HuH-7.5 (cell line): ENCODE measurements around the gene ARAP2.
"Not testable (repeated sequence)": the region's sequence is repeated elsewhere in the genome, so short reads cannot be mapped to it uniquely, and the experiment has no call there.

Experiments used
- DNase-seq: peaks from one replicate; pipeline ENCODE4 v3.0.0; 2011; ENCODE audit warnings: low spot score

Gene ARAP2

GRCh38 chr4:36183665-36184393 is 60.5 kb downstream of the ARAP2 start:
- DNase-seq: no peak

GRCh38 chr4:36183232-36183631 is 61.1 kb downstream of the ARAP2 start:
- DNase-seq: no peak

GRCh38 chr4:36182315-36182714 is 62.0 kb downstream of the ARAP2 start:
- DNase-seq: not testable (repeated sequence)

DNA sequence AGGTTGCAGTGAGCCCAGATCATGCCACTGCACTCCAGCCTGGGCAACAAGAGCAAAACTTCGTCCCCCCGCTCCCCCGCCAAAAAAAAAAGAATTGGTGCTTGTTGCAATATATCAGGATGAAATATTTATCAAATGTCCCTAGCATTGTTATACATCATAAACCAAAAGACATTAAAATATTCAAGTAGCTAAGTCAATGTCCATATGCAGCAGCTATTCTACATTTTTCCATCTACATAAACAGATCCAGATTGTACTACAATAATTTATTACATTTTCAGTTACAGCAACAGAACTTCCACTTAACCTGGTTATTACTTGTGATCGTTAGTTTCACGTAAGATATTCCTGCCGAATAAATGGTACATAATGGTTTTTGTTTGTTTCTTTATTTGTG is 64.1 kb downstream of the ARAP2 start:
- no peak for DNase-seq

GRCh38 chr4:36178484-36178883 is 65.8 kb downstream of the ARAP2 start:
- DNase-seq: no peak

GRCh38 chr4:36177946-36178345 is 66.4 kb downstream of the ARAP2 start:
- no peak for DNase-seq

- DNase-seq: no peak
Observed at GRCh38 chr4:36174570-36174969, 69.7 kb downstream of the ARAP2 start.

- no peak for DNase-seq
Observed at GRCh38 chr4:36173905-36174304, 70.4 kb downstream of the ARAP2 start.

DNA sequence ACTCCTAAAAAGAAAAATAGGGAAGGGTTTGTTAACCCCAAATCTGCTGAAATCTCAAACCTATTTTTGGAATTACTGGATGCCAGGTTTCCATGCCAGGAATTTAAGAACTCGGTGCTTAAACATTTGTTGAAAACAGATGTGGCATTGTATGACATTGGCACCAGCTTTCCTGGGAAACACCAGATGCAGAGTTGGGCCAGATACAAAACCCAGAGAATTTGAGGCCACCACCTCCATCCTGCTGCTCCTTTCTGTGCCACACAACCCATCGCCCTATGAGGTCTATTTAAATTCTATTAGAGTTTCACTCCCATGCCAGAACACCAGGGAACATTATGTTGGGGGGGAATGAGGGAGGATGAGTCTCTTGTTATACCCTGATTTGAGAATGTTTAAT is 71.7 kb downstream of the ARAP2 start:
- no peak for DNase-seq

DNA sequence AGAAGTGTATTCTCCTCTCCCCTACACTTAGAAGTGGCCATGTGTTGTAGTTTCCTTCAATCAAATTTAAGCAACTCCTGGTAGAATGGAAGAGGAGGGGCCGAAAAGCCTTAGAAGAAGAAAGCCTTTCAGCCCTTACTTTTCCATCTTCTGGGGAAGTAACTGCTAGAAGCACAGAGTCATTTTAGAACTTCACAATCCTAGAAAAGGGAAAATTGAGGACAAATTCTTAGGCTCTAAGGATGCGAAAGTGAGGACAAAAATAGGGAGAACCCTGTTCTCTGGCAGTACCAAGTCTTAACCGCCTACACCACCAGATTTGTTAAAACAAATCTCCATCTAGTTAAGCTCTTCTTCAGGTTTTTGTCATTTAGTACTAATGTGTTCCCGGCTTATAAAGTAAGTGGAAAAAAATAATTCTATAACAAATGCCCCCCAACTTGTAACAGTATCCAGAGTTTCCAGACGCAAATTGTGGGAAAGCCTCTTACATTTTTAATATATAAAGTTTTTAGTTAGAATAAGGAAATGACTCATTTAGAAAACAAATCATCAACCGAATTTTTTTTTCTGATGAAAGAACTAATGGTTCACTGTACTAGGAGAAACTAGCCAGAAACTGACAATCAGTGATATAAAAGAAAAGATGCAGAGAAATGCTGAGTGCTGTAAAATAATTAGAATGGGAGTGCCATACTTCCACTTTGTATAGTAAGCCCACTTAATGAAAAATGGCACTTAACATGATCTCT is 76.0 kb downstream of the ARAP2 start:
- no peak for DNase-seq

DNA sequence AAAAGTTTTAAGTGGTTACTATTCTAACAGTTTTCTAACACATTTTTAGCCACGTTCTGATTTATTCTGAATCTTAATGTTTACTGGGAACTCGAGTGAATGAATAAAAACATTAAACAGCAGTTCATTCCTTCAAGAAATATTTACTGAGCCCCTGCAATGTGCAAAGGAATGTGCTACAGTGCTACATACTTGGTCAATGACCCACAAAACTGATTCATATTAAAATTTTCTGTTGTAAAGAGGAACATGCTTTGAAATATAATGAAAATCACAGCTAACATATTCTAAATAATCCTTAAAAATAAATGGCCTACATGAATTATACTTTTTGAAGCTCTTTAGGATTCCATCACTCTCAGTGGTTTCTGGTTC is 78.7 kb downstream of the ARAP2 start:
- DNase-seq: no peak

- DNase-seq: no peak
Observed at GRCh38 chr4:36164900-36165630, 79.2 kb downstream of the ARAP2 start.

DNA sequence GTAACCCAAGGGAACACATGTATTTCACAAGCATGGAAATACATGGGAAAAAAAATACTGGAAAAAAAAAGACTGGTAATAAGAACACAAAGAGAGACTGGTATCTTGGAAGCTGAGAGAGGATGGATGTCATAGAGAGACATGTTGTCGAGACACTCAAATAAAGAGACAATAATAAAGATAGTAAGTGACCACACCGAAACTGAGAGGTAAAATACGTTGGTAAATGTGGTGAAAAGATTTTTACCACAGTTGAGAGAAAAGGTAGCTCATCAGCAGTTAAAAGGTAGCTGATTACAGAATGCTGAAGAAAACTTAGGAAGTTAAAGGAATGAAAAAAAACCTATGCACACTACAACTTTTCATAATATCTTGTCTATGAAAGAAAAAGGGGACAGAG is 81.1 kb downstream of the ARAP2 start:
- DNase-seq: no peak

GRCh38 chr4:36159208-36159607 is 85.1 kb downstream of the ARAP2 start:
- DNase-seq: no peak

DNA sequence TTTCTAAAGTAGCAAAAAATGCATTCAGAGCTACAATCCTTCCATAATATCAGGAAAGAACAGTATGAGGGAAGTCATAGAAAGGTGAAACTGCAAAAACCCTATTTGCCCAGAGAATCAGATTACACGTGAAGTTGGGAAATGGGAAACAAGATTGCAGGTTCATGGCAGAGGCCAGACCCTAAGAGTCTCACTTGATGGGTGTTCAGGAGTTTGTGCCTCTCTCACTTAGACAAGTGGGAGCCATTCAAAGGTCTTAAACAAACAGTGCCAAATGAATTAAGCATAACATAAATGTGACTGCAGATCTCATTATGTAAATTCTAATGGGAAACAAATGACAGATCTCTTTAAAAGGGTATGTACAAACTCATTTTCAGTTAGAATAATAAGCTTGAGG is 91.6 kb downstream of the ARAP2 start:
- DNase-seq: no peak

DNA sequence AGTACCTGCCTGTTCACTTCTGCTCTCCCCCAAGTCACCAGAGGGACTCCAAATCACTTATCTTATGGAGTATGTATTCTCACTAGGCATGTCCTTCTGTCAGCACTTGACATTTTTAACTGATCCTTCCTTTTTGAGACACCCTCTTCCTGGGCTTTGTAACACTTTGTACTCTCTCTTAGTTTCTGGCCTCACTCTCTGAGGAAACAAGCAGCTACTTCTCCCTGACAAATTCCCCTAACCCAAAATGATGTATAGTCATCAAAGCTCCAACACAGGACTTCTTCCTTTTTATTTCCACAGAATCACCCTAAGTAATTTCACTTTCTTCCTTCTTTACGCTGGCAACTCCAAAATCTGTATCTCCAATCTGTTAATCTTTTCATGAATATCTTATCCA is 101.8 kb downstream of the ARAP2 start:
- DNase-seq: no peak

GRCh38 chr4:36141186-36141585 is 103.1 kb downstream of the ARAP2 start:
- no peak for DNase-seq

DNA sequence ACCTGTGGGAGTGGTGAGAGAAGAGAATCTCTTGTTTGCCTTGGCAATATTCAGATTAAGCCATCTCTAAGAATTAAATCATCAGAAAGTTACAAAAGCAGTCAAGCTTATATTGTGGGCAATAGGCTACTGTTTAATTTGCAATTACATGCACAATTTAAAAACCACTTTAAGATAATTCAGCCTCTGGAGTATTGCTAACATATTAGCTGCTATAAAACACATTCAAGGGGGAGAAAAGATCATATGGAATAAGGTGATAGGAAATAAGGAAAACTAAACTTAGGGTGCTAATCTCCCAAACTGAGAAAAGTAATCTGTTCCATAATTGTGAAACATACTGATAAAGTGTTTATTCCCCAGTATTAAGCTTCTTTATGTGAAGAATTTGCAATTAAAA is 103.9 kb downstream of the ARAP2 start:
- no peak for DNase-seq

GRCh38 chr4:36138220-36138619 is 106.1 kb downstream of the ARAP2 start:
- DNase-seq: no peak

GRCh38 chr4:36137336-36137735 is 107.0 kb downstream of the ARAP2 start:
- DNase-seq: no peak

DNA sequence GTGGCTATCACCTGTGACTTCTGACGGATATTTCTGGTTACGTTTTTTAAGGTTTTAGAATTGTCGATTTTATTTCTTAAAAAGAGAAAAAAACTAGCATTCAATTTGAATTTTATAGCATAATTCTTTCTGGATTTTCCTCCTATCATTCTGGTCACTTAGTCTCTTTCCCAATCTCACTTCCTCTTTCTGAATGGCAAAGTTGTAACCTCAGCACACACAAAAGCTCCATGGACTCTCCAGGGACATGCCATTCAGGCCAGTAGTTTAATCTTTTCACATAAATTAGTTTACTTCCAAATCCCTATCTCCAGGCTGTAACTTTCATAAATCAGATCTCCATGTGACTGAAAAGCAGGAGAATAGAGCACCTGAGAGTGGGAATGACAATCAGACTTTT is 110.7 kb downstream of the ARAP2 start:
- no peak for DNase-seq

DNA sequence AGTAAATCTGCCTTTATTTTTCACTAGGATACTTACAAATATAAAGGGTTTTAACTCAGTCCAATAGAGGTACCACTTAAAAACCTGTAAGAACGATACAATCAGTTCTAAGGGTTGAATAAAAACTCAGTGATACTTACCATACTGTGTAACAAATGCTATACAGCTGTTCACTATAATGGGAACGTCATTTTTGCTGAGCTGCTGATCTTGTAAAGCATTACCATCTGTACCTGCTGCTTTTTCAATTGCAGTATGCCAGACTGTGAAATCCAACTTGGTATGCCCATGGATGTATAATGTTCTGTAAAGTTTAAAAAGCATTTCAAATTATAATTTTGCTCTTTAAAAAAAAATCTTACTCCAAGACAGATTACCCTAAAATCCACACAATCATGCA is 111.2 kb downstream of the ARAP2 start:
- DNase-seq: no peak

- no peak for DNase-seq
Observed at GRCh38 chr4:36130641-36131040, 113.7 kb downstream of the ARAP2 start.
